Thyroid gland (tissue), 4 donors: Measurements from ENCODE around the gene CHMP4B.
A peak's percentile ranks its signal among the peaks of the same experiment; 100 is the strongest.

Experiments used
- CTCF ChIP-seq, 6 experiments: fragments of 200-600 bp in 3 of 6; fragments of 450-650 bp in 3 of 6; sonication (generic) in 3 of 6; IDR thresholded peaks; one replicate each; pipeline ENCODE4 v1.5.1; 2016 to 2019; ENCODE audit warnings: antibody characterized with exemption in 6 of 6, mild to moderate bottlenecking in 2 of 6, inconsistent platforms in 1 of 6, moderate library complexity in 1 of 6
- POLR2A ChIP-seq, 2 donors: fragments of 450-650 bp; IDR thresholded peaks; one replicate each; pipeline ENCODE4 v1.6.1; 2017; ENCODE audit warnings: antibody characterized with exemption in 2 of 2, mild to moderate bottlenecking in 2 of 2, moderate library complexity in 1 of 2

GRCh38 chr20:33791959-33792597 lies 19.1 kb upstream of the CHMP4B start:
- TF ChIP-seq CTCF (IDR thresholded peaks at IDR 0.05) (peak; percentile 61 to 70 (median 69)), POLR2A (IDR thresholded peaks at IDR 0.05) (no peak)
